ENCODE results near the gene CMC1.

DNA sequence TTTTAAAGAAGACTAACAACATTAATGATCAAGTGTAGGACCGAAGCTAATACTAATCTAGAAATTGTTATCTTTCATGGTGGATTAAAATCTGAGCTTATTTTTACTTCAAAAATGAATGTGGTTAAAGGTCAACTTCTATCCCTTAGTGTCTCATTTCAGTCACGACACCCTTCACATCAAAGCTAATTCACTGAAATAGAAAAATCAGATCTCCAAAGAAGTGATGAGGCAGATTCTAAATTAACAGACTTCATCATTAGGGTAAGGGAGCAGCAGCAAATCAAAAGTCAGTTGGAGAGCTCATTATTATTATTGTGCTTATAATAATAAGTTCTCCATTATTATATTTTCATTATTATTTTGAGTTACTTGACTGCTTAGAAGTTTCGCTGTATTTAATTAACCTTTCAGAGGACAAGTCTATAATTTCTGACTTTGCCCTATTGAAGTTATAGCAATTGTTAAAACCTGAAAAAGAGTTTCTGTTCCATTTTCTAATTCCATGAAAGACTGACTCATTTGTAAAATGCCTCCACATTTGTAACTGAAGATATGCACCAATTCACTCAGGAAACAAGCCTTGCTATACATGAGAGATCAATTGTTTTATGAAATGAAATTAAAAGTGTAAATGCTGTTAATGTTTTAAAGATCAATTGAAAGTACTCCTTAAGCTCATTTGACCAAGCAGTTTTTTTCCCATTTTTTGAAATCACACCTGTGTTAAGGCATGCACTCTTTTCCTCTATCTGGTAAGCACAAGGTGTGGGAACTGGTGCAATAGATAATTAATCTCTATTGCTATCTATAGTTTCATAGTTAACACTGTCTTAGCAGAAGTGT lies 23.1 kb upstream of the CMC1 start:
- TF ChIP-seq, protein P1, sequence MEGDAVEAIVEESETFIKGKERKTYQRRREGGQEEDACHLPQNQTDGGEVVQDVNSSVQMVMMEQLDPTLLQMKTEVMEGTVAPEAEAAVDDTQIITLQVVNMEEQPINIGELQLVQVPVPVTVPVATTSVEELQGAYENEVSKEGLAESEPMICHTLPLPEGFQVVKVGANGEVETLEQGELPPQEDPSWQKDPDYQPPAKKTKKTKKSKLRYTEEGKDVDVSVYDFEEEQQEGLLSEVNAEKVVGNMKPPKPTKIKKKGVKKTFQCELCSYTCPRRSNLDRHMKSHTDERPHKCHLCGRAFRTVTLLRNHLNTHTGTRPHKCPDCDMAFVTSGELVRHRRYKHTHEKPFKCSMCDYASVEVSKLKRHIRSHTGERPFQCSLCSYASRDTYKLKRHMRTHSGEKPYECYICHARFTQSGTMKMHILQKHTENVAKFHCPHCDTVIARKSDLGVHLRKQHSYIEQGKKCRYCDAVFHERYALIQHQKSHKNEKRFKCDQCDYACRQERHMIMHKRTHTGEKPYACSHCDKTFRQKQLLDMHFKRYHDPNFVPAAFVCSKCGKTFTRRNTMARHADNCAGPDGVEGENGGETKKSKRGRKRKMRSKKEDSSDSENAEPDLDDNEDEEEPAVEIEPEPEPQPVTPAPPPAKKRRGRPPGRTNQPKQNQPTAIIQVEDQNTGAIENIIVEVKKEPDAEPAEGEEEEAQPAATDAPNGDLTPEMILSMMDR (IDR thresholded peaks at IDR 0.05) = no peak
- no peak for TF ChIP-seq POLR2AphosphoS5 (IDR thresholded peaks at IDR 0.05; ENCODE audit: low read depth, low read length)
- no peak for TF ChIP-seq TCF7L2 (IDR thresholded peaks at IDR 0.05; ENCODE audit: low read depth, low read length)
- TF ChIP-seq SIN3A (IDR thresholded peaks at IDR 0.05; ENCODE audit: borderline replicate concordance, insufficient read depth, low read depth, low read length) = no peak
- TF ChIP-seq, protein P2, sequence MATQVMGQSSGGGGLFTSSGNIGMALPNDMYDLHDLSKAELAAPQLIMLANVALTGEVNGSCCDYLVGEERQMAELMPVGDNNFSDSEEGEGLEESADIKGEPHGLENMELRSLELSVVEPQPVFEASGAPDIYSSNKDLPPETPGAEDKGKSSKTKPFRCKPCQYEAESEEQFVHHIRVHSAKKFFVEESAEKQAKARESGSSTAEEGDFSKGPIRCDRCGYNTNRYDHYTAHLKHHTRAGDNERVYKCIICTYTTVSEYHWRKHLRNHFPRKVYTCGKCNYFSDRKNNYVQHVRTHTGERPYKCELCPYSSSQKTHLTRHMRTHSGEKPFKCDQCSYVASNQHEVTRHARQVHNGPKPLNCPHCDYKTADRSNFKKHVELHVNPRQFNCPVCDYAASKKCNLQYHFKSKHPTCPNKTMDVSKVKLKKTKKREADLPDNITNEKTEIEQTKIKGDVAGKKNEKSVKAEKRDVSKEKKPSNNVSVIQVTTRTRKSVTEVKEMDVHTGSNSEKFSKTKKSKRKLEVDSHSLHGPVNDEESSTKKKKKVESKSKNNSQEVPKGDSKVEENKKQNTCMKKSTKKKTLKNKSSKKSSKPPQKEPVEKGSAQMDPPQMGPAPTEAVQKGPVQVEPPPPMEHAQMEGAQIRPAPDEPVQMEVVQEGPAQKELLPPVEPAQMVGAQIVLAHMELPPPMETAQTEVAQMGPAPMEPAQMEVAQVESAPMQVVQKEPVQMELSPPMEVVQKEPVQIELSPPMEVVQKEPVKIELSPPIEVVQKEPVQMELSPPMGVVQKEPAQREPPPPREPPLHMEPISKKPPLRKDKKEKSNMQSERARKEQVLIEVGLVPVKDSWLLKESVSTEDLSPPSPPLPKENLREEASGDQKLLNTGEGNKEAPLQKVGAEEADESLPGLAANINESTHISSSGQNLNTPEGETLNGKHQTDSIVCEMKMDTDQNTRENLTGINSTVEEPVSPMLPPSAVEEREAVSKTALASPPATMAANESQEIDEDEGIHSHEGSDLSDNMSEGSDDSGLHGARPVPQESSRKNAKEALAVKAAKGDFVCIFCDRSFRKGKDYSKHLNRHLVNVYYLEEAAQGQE (IDR thresholded peaks at IDR 0.05; ENCODE audit: insufficient read depth in 1 of 2, low read depth in 2 of 2, low read length in 1 of 2) = no peak
